Measurements from ENCODE around the gene TUBGCP3.
"Not testable (repeated sequence)": the region's sequence is repeated elsewhere in the genome, so short reads cannot be mapped to it uniquely, and the experiment has no call there.

TUBGCP3 gene

DNA sequence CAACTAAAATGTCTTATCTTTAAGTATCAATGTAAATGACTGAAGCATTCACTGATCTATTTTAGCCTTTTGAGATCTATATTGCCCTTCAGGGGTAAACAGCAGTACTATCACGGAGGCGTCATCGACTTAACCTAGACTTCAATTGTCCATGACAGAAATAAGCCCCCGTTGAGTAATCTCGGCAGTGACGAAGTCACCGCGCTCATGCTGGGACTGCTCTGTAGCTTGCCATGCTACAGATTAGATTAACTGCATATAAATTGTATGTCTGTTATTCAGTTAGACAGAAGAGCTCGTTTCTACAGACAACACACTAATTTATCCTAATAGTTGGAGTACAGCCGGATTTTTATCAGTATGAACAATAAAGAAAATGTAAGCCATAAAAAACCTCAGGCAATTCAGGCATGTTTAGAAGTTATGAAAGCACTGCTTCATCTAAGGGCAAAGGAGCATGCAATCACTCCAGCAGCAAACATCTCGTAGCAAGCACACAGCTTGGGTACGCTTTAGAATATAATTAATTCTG lies 56.6 kb downstream of the TUBGCP3 start:
- no peak for DNase-seq (ENCODE audit: low read depth in 3 of 3, low spot score in 1 of 3)

DNA sequence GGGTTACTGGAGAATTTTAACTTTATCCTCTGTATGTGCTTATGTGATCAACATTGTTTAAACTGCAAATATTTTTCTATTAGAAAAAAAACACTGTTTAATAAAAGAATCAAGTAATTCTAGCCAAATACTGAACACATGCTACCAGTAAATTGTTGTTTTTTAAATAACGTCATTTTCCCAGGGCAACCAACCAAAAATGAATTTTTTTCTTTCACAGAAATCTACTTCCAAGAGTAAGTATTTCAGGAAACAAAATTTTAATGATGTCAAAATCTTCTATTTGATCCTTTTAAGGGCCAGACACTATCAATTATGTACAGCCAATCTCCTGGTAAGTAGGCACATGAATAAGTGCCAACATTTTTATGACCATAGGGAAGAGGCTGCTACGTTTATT lies 57.1 kb downstream of the TUBGCP3 start:
- no peak for DNase-seq (ENCODE audit: low read depth in 3 of 3, low spot score in 1 of 3)

DNA sequence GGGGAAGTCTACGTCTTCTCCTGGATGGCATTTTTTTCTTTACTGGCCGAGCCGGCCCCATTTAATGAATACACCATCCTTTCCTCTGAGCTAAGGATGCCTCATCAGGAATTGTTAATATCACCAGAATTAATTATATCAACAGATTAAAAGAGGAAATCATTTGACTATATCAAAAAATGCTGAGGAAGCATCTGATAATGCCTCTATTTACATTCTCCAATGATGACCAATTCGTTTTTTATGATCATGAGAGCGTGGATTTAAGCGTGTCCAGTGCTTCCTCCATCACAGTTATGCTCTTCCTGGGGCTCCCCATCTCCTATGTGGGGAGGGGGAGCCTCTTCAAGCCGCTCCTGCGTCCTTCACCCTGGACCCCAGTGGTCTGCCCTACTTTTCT lies 58.7 kb downstream of the TUBGCP3 start:
- no peak for DNase-seq (ENCODE audit: low read depth in 3 of 3, low spot score in 1 of 3)

- no peak for DNase-seq (ENCODE audit: low read depth in 3 of 3, low spot score in 1 of 3)
These were observed 61.7 kb downstream of the TUBGCP3 start for GRCh38 chr13:112526146-112526853.

GRCh38 chr13:112525356-112525945 lies 62.5 kb downstream of the TUBGCP3 start:
- DNase-seq (ENCODE audit: low read depth in 3 of 3, low spot score in 1 of 3) = no peak

- no peak for DNase-seq (ENCODE audit: low read depth in 3 of 3, low spot score in 1 of 3)
These were observed 65.4 kb downstream of the TUBGCP3 start for GRCh38 chr13:112522578-112522977.

- DNase-seq (ENCODE audit: low read depth in 3 of 3, low spot score in 1 of 3) = no peak
These were observed 66.8 kb downstream of the TUBGCP3 start for GRCh38 chr13:112521073-112521685.

DNA sequence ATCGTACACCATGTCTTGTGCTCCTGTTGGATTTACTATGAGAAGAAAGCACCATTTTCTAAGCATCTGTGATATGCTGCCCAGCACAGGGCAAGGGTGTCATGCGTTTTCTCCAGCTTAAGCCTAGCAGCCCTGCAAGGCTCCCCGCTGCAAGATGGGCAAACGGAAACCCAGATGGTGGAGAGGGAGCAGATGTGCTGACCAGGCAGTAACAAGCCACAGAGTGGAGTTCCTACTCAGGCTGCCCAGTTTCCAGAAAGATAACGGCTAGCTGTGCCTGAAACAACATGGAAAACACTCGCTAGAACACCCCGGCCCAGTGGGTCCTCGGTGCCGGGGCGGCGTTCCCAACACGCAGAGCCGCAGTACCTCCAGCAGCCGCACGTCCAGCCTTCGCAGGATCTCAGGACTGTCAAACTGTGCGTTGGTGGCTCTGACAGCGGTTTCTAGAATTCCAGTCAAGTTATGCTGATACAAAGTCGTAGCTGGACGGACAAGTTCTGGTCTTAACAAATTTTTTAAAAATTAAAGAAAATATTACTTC lies 68.4 kb downstream of the TUBGCP3 start:
- DNase-seq (ENCODE audit: low read depth in 3 of 3, low spot score in 1 of 3) = no peak

GRCh38 chr13:112516218-112516617 lies 71.7 kb downstream of the TUBGCP3 start:
- no peak for DNase-seq (ENCODE audit: low read depth in 3 of 3, low spot score in 1 of 3)

DNA sequence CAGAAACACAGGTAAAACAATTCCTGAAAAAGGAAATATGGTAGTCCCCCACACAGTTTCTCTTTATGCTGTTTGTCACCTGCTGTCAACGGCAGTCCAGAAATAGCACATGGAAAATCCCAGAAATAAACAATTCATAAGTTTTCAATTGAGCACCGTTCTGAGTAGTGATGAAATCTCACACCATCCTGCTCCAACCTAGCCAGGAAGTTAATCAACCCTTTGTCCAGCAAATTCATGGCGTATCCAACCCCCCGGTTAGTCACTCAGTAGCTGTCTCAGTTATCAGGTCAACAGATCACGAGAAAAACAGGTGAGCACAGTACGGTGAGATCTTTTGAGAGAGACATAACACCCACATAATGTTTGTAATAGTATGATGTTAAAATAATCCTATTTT lies 74.2 kb downstream of the TUBGCP3 start:
- DNase-seq (ENCODE audit: low read depth in 3 of 3, low spot score in 1 of 3) = no peak

GRCh38 chr13:112510987-112511685 lies 76.8 kb downstream of the TUBGCP3 start:
- no peak for DNase-seq (ENCODE audit: low read depth in 3 of 3, low spot score in 1 of 3)

DNA sequence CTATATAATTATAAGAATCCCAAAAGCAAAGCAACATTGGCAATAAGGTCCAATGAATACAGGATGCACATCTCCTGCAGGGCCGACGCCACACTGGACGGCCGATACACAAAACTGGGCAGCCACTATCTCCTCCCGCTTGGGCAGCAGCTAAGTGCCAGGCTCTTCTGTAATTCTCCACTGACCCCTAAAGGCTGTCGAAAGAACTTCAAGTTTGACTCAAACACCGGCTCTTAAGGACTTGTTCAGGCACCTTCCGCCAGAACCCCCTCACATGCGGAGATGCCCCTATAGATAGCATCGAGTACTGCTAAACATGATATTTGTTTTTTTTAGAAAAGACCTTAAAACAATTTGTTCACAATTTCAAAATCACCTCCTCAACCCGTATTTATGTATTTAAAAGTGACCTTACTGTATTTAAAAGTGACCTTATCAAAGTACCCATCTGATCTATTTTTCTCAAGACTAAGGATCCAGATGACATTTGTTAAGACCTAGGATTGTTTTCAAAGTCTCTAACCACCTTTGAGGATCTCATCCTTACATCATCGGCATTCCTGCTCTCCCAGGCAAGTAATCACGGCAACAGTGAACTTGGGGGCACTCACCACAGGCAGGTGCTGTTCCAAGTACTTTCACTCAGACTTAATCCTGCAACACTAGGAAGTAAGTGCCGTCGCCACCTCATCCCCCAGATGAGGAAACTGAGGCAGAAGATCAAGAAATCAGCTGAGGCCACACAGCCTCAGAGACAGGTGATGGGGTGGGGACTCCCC lies 77.8 kb downstream of the TUBGCP3 start:
- no peak for DNase-seq (ENCODE audit: low read depth in 3 of 3, low spot score in 1 of 3)

DNA sequence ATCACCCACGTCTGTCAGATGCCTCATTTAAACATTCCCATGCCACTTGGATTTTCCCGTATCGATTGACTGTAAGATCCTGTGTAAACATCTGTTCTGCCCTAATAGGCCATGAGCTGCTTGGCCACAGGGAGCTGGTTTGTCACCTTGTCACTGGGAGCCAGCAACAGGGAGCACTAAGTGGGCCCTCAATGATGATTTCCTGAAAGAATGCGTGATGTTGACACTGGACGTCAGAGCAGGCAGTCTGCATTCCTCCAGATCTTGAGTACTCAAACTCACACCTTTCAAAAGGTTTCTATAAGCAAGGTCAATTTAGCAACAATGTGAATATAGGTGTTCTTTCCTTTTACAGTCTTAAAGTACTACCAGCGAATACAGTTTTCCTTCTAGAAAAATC lies 78.8 kb downstream of the TUBGCP3 start:
- no peak for DNase-seq (ENCODE audit: low read depth in 3 of 3, low spot score in 1 of 3)

- DNase-seq (ENCODE audit: low read depth in 3 of 3, low spot score in 1 of 3) = no peak
These were observed 81.9 kb downstream of the TUBGCP3 start for GRCh38 chr13:112506046-112506445.

DNA sequence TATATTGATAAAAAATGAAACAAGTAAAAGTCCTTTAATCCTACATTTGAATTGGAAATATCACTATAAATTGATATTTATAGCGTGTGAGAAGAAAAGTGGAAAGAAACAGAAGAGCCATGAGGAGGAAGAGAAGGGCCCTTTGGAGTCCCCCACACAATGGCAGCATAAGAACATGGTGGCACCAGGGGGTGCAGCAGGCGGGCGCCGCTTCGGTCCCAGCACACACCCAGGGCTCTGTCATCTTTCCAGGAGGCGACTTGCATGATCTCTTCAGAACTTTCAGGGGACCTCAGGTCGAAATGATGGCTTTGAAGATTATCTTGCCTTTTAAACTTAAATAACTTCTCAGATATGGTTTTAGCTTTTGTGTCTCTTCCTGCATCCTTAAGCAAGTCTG lies 91.8 kb downstream of the TUBGCP3 start:
- no peak for DNase-seq (ENCODE audit: low read depth in 3 of 3, low spot score in 1 of 3)

DNA sequence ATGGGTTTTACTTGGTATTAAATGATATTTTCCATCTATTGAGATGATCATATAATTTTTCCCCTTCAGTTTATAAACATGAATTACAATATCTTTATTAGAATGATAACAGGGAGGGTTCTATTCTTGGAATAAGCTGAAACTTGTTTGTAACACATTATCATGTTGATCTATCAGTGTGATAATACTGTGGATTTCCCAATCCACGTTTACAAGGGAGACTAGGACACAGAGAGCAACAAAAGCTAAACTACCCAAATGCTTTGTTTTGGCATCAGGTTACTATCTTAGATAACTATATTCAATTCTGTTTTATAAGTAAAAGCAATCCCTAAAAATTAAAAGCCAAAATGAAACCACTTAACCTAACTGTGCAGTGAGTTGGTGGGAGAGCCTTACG lies 92.5 kb downstream of the TUBGCP3 start:
- no peak for DNase-seq (ENCODE audit: low read depth in 3 of 3, low spot score in 1 of 3)

- DNase-seq (ENCODE audit: low read depth in 3 of 3, low spot score in 1 of 3) = no peak
These were observed 98.8 kb downstream of the TUBGCP3 start for GRCh38 chr13:112489199-112489598.

DNA sequence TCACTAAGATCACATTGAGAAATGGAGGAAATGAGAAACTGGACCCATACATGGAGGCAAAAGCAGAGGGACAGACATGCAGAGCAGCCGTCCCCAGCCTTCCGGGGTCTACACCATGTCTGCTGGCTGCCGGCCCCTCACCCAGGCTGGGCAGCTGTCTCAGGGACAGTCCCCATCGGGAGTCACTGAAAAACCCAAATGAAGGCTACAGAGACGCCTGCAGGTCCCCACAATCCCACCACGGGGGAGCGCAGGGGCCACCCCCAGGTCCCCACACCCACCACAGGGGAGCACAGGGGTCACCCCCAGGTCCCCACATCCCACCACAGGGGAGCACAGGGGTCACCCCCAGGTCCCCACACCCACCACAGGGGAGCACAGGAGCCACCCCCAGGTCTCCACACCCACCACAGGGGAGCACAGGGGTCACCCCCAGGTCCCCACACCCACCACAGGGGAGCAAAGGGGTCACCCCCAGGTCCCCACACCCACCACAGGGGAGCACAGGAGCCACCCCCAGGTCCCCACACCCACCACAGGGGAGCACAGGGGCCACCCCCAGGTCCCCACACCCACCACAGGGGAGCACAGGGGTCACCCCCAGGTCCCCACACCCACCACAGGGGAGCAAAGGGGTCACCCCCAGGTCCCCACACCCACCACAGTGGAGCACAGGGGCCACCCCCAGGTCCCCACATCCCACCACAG lies 99.5 kb downstream of the TUBGCP3 start:
- DNase-seq (ENCODE audit: low read depth in 3 of 3, low spot score in 1 of 3) = not testable (repeated sequence)

GRCh38 chr13:112487127-112487517 lies 100.8 kb downstream of the TUBGCP3 start:
- DNase-seq (ENCODE audit: low read depth in 3 of 3, low spot score in 1 of 3) = no peak
